Fibroblast of lung (primary cell): ENCODE results near the gene SEPHS2. TPM values are rescaled to one million over a fixed set of nuclear protein-coding genes. Genes with fewer than 3 reads are reported as not detected.

Experiments
- DNase-seq, 2 donors: peaks; one replicate each; pipeline versions ENCODE4 v3.0.0 to v3.0.0-alpha.2; 2010; ENCODE audit warnings: low read depth in 2 of 2
- H2AFZ ChIP-seq: 2 replicates; pipeline ENCODE4 v1.5.1; 2012; ENCODE audit warnings: low read length, control low read depth, inconsistent platforms
- H3K27ac ChIP-seq: 2 replicates; pipeline ENCODE4 v1.5.1; 2011; ENCODE audit warnings: low read length, control low read depth; ENCODE audit not compliant: insufficient read depth
- H3K27me3 ChIP-seq: 2 replicates; pipeline ENCODE4 v1.5.1; 2011; ENCODE audit warnings: mild to moderate bottlenecking, low read length; ENCODE audit not compliant: control insufficient read depth, insufficient read depth
- H3K36me3 ChIP-seq: 2 replicates; pipeline ENCODE4 v1.5.1; 2011; ENCODE audit warnings: low read length; ENCODE audit not compliant: control insufficient read depth, insufficient read depth
- H3K4me1 ChIP-seq: 2 replicates; pipeline ENCODE4 v1.5.1; 2011; ENCODE audit warnings: low read length; ENCODE audit not compliant: control insufficient read depth, insufficient read depth; ENCODE audit errors: extremely low read depth
- H3K4me2 ChIP-seq: 2 replicates; pipeline ENCODE4 v1.5.1; 2011; ENCODE audit warnings: low read length, control low read depth; ENCODE audit not compliant: insufficient read depth; ENCODE audit errors: extremely low read depth
- H3K4me3 ChIP-seq, 4 experiments: fragments of 200-600 bp in 1 of 4; sonication (generic) in 1 of 4; replicated peaks in 1 of 4; 2 replicates each; pipeline ENCODE4 v1.5.1; 2011 to 2016; ENCODE audit warnings: low read length in 4 of 4, low read depth in 3 of 4, mild to moderate bottlenecking in 3 of 4, control low read depth in 2 of 4, inconsistent platforms in 1 of 4, mixed read lengths in 1 of 4; ENCODE audit not compliant: insufficient read depth in 1 of 4; ENCODE audit errors: control extremely low read depth in 1 of 4
- H3K79me2 ChIP-seq: 2 replicates; pipeline ENCODE4 v1.5.1; 2012; ENCODE audit warnings: mild to moderate bottlenecking, low read length, inconsistent platforms; ENCODE audit not compliant: control insufficient read depth, insufficient read depth
- H3K9ac ChIP-seq: 2 replicates; pipeline ENCODE4 v1.5.1; 2011; ENCODE audit warnings: mild to moderate bottlenecking, low read length, control low read depth; ENCODE audit not compliant: insufficient read depth
- H3K9me3 ChIP-seq: 2 replicates; pipeline ENCODE4 v1.5.1; 2012; ENCODE audit warnings: low read depth, low read length; ENCODE audit not compliant: control insufficient read depth, insufficient read depth
- H4K20me1 ChIP-seq: 2 replicates; pipeline ENCODE4 v1.5.1; 2011; ENCODE audit warnings: low read length; ENCODE audit not compliant: control insufficient read depth, insufficient read depth; ENCODE audit errors: extremely low read depth
- CTCF ChIP-seq, 2 donors: IDR thresholded peaks in 1 of 2; conservative IDR thresholded peaks in 1 of 2; 1 replicate in 1 of 2; 2 replicates in 1 of 2; pipeline ENCODE4 v1.5.1; 2011 to 2012; ENCODE audit warnings: low read length in 2 of 2, control low read depth in 1 of 2, inconsistent platforms in 1 of 2, low read depth in 1 of 2, mild to moderate bottlenecking in 1 of 2
- EZH2 ChIP-seq: IDR thresholded peaks from 2 replicates; pipeline ENCODE4 v1.5.1; 2012; ENCODE audit warnings: low read length, control low read depth, mild to moderate bottlenecking; ENCODE audit errors: missing control alignments
- polyA plus RNA-seq, 2 donors: library from polyadenylated mRNA; depleted of rRNA in 1 of 2; stranded (reverse) in 1 of 2; unstranded in 1 of 2; fragments of >200 nt; gene quantifications; 2 replicates each; pipeline ENCODE4 v1.2.1, GENCODE V29; 2011 to 2012; ENCODE audit warnings: missing spikeins in 1 of 2
- total RNA-seq: library from RNA; depleted of rRNA; stranded (reverse); fragments of >200 nt; gene quantifications from 2 replicates; pipeline ENCODE4 v1.2.1, GENCODE V29; 2014

SEPHS2 gene
- total and polyA plus RNA-seq, 2 donors (not counting 1 experiment from before 2014, with no cell fraction given), result 26.6 to 41.8 TPM

GRCh38 chr16:30416624-30417528 lies 28.8 kb downstream of the SEPHS2 start:
- Histone ChIP-seq H3K27ac (no peak overlapping the region), H4K20me1 (no peaks in the 10 kb centered on the region), H3K27me3 (no peaks in the 10 kb centered on the region), H3K36me3 (peaks cover 1% of the 10 kb centered on the region), H2AFZ (no peak overlapping the region), H3K4me2 (peak overlapping the region; percentile 51), H3K4me1 (no peaks in the 10 kb centered on the region), H3K4me3 (peak overlapping the region in 3 of 4 experiments; percentile 49 to 59 (median 57)), H3K9me3 (no peaks in the 10 kb centered on the region), H3K79me2 (no peaks in the 10 kb centered on the region), H3K9ac (no peak overlapping the region)
- no peak for DNase-seq
- TF ChIP-seq CTCF (conservative IDR thresholded peaks at IDR 0.05 in 1 of 2, IDR thresholded peaks at IDR 0.05 in 1 of 2; ENCODE audit: low read depth in 1 of 2, low read length in 2 of 2) (no peak), EZH2 (no peak)

GRCh38 chr16:30416047-30416603 lies 29.5 kb downstream of the SEPHS2 start:
- Histone ChIP-seq H3K4me3 (no peak overlapping the region), H3K27me3 (no peaks in the 10 kb centered on the region), H3K4me1 (no peaks in the 10 kb centered on the region), H4K20me1 (no peaks in the 10 kb centered on the region), H3K4me2 (no peak overlapping the region), H3K27ac (no peak overlapping the region), H2AFZ (no peak overlapping the region), H3K36me3 (peaks cover 1% of the 10 kb centered on the region), H3K9ac (no peak overlapping the region), H3K9me3 (no peaks in the 10 kb centered on the region), H3K79me2 (peaks cover 2% of the 10 kb centered on the region)
- TF ChIP-seq CTCF (conservative IDR thresholded peaks at IDR 0.05 in 1 of 2, IDR thresholded peaks at IDR 0.05 in 1 of 2; ENCODE audit: low read depth in 1 of 2, low read length in 2 of 2) (no peak), EZH2 (no peak)
- DNase-seq, result no peak

- H3K36me3 ChIP-seq, result peaks cover 2% of the 10 kb centered on the region
- no peaks in the 10 kb centered on the region for H3K9me3 ChIP-seq
- H3K9ac ChIP-seq, result no peak overlapping the region
- H3K4me1 ChIP-seq, result no peaks in the 10 kb centered on the region
- peaks cover 2% of the 10 kb centered on the region for H3K79me2 ChIP-seq
- H2AFZ ChIP-seq, result no peak overlapping the region
- TF ChIP-seq CTCF (conservative IDR thresholded peaks at IDR 0.05 in 1 of 2, IDR thresholded peaks at IDR 0.05 in 1 of 2; ENCODE audit: low read depth in 1 of 2, low read length in 2 of 2) (no peak), EZH2 (no peak)
- no peaks in the 10 kb centered on the region for H4K20me1 ChIP-seq
- no peak overlapping the region for H3K4me3 ChIP-seq
- no peak for DNase-seq
- H3K27ac ChIP-seq, result no peak overlapping the region
- no peak overlapping the region for H3K4me2 ChIP-seq
- H3K27me3 ChIP-seq, result no peaks in the 10 kb centered on the region
These were observed 31.5 kb downstream of the SEPHS2 start for GRCh38 chr16:30414159-30414558.
